NCI-H226 (cell line): ENCODE measurements around the gene RTEL1.

ENCODE experiments used
- DNase-seq: peaks from one replicate; pipeline ENCODE4 v3.0.0-alpha.2; 2015

The RTEL1 gene

GRCh38 chr20:63743210-63743970 is 85.3 kb downstream of the RTEL1 start:
- no peak for DNase-seq

GRCh38 chr20:63744158-63744557 is 86.0 kb downstream of the RTEL1 start:
- DNase-seq: no peak

- DNase-seq: no peak
These were observed 86.7 kb downstream of the RTEL1 start for GRCh38 chr20:63744574-63745423.

- no peak for DNase-seq
These were observed 87.3 kb downstream of the RTEL1 start for GRCh38 chr20:63745424-63745805.
